Adipose tissue (tissue), 3 donors: ENCODE measurements around the gene MYO1G. TPM values are rescaled to one million over a fixed set of nuclear protein-coding genes. Genes with fewer than 3 reads are reported as not detected.

Source experiments
- H3K27ac ChIP-seq: one replicate; pipeline ENCODE4 v1.5.1; 2013; ENCODE audit warnings: low read depth, low read length
- WGBS, 3 donors: extraction: QIAGEN DNeasy Blood & Tissue Kit; methylation state at CpG; one replicate each; pipeline ENCODE4 v1.1.7; 2013; 5-methylcytosine and 5-hydroxymethylcytosine counted together
- polyA plus RNA-seq, 3 donors: library from polyadenylated mRNA; stranded (reverse); fragments of 200-250 nt; gene quantifications; one replicate each; pipeline ENCODE4 v1.2.3, GENCODE V29; 2013
- donor health status: healthy with polysubstance abuse.
- donor health status: Bipolar disorder and iron deficiency.
- donor health status: healthy.

The MYO1G gene
- polyA plus RNA-seq, 3 donors, result 1.1 to 6.5 (median 1.8) TPM

- WGBS, 3 donors, result 84 to 88% (median 86%) methylated on average over 10 of the region's 10 CpGs
- no peak overlapping the region for H3K27ac ChIP-seq
These were observed 7.5 kb downstream of the MYO1G start for GRCh38 chr7:44971188-44971901.

GRCh38 chr7:44970523-44971051, 8.2 kb downstream of the MYO1G start:
- no peak overlapping the region for H3K27ac ChIP-seq
- WGBS, 3 donors, result 85 to 92% (median 88%) methylated on average over 18 of the region's 18 CpGs

GRCh38 chr7:44969701-44970522, 8.9 kb downstream of the MYO1G start:
- H3K27ac ChIP-seq, result no peak overlapping the region
- 81% methylated on average over 21 of the region's 21 CpGs for WGBS, 3 donors

GRCh38 chr7:44969049-44969700, 9.6 kb downstream of the MYO1G start:
- WGBS, 3 donors, result 90 to 91% (median 90%) methylated on average over 11 of the region's 11 CpGs
- no peak overlapping the region for H3K27ac ChIP-seq

GRCh38 chr7:44967571-44968446, 11.0 kb downstream of the MYO1G start:
- WGBS, 3 donors, result 65 to 72% (median 66%) methylated on average over 18 of the region's 18 CpGs
- H3K27ac ChIP-seq, result no peak overlapping the region

GRCh38 chr7:44966731-44967538, 11.9 kb downstream of the MYO1G start:
- 78 to 86% (median 85%) methylated on average over 9 of the region's 9 CpGs for WGBS, 3 donors
- H3K27ac ChIP-seq, result no peak overlapping the region

- 90 to 95% (median 94%) methylated on average over 18 of the region's 18 CpGs for WGBS, 3 donors
- no peak overlapping the region for H3K27ac ChIP-seq
These were observed 12.7 kb downstream of the MYO1G start for GRCh38 chr7:44965937-44966730.

GRCh38 chr7:44965441-44965903, 13.3 kb downstream of the MYO1G start:
- 95 to 97% (median 96%) methylated on average over 16 of the region's 16 CpGs for WGBS, 3 donors
- H3K27ac ChIP-seq, result no peak overlapping the region

GRCh38 chr7:44964831-44965440, 13.9 kb downstream of the MYO1G start:
- WGBS, 3 donors, result 93 to 97% (median 97%) methylated on average over 13 of the region's 13 CpGs
- H3K27ac ChIP-seq, result no peak overlapping the region

- H3K27ac ChIP-seq, result no peak overlapping the region
- WGBS, 3 donors, result 83 to 88% (median 84%) methylated on average over 7 of the region's 7 CpGs
These were observed 14.4 kb downstream of the MYO1G start for GRCh38 chr7:44964384-44964830.

- 92 to 93% (median 93%) methylated on average over 20 to 24 of the region's 24 CpGs for WGBS, 3 donors
- no peak overlapping the region for H3K27ac ChIP-seq
These were observed 15.2 kb downstream of the MYO1G start for GRCh38 chr7:44963364-44964290.

- WGBS, 3 donors, result 15 to 47% (median 29%) methylated on average over 68 to 76 of the region's 76 CpGs
- no peak overlapping the region for H3K27ac ChIP-seq
These were observed 16.1 kb downstream of the MYO1G start for GRCh38 chr7:44962483-44963251.

- 73 to 85% (median 82%) methylated on average over 16 of the region's 16 CpGs for WGBS, 3 donors
These were observed 16.9 kb downstream of the MYO1G start for GRCh38 chr7:44961844-44962482.

GRCh38 chr7:44960011-44960580, 18.7 kb downstream of the MYO1G start:
- 78 to 85% (median 85%) methylated on average over 4 of the region's 4 CpGs for WGBS, 3 donors
- H3K27ac ChIP-seq, result no peak overlapping the region

More at GRCh38 chr7:44961844-44962482, 16.9 kb downstream of the MYO1G start:
- H3K27ac ChIP-seq, result no peak overlapping the region
